NCI-H2196 (cell line): ENCODE results near the gene OTC.

Source experiments
- DNase-seq: peaks from one replicate; lab custom pipeline; 2025; ENCODE audit not compliant: unreplicated experiment; lab: John Stamatoyannopoulos, UW

OTC gene

GRCh38 chrX:38352362-38352761, at the start of gene OTC:
OTC (plus strand) TSS chrX:38352604; CDS start chrX:38352697, 93 bp downstream.
- no peak for DNase-seq

GRCh38 chrX:38304010-38304409, 48.4 kb upstream of the OTC start:
- no peak for DNase-seq

- no peak for DNase-seq
These were observed 46.4 kb upstream of the OTC start for GRCh38 chrX:38305971-38306370.

GRCh38 chrX:38311743-38312142, 40.7 kb upstream of the OTC start:
- no peak for DNase-seq

DNA sequence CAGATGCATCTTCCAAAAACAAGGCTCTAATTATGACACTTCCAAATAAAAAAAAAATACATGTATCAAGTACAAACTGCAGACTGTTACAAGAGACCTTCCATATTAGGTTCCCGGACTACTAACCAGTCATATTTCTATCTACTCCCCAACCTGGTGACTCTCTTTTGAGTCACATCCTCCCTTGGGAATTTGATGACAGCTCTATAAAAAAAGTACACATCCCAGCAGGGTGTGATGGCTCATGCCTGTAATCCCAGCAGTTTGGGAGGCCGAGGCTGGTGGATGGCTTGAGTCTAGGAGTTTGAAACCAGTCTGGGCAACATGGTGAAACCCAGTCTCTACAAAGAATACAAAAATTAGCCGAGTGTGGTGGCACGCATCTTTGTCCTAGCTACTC, 40.0 kb upstream of the OTC start:
- DNase-seq, result no peak

GRCh38 chrX:38313190-38313589, 39.2 kb upstream of the OTC start:
- no peak for DNase-seq

GRCh38 chrX:38315186-38315585, 37.2 kb upstream of the OTC start:
- no peak for DNase-seq

DNA sequence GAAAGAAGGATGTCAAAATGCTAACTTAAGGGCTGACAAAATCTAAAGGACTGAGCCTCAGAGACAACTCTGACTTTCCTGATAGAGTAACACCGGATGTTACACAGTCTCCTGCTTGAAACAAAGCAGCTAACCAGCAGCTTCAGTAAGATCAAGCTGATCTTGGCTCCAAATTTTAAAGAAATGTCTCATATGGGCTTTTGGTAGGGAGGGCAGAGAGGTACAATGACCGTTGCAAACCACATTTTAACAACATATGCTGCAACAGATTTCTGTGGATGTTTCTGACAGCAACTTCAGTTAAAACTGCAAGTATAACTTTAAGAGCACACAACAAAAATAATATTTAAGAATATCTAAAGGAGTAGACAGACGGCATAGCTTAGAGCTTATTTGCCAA, 34.2 kb upstream of the OTC start:
- DNase-seq, result no peak

- DNase-seq, result no peak
These were observed 33.8 kb upstream of the OTC start for GRCh38 chrX:38318606-38319005.

- no peak for DNase-seq
These were observed 31.6 kb upstream of the OTC start for GRCh38 chrX:38320819-38321218.

DNA sequence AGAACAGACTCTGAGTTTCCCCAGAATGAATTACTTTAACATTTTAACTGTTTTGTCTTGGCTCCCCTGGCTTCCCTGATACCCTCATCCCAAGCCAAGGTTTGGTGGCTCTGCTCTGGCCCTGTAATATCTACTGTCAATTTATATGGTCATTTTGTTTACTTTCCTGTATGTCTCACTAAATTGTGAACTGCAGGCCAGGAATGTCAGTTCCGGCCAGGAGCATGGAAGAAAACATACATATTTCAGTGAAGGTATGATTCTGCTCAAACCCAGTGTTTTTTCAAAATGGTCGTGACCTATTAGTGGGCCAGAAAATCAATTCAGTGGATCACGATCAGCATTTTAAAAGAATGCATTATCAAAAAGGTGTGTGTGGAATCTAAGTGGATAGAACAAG, 26.3 kb upstream of the OTC start:
- DNase-seq, result no peak

DNA sequence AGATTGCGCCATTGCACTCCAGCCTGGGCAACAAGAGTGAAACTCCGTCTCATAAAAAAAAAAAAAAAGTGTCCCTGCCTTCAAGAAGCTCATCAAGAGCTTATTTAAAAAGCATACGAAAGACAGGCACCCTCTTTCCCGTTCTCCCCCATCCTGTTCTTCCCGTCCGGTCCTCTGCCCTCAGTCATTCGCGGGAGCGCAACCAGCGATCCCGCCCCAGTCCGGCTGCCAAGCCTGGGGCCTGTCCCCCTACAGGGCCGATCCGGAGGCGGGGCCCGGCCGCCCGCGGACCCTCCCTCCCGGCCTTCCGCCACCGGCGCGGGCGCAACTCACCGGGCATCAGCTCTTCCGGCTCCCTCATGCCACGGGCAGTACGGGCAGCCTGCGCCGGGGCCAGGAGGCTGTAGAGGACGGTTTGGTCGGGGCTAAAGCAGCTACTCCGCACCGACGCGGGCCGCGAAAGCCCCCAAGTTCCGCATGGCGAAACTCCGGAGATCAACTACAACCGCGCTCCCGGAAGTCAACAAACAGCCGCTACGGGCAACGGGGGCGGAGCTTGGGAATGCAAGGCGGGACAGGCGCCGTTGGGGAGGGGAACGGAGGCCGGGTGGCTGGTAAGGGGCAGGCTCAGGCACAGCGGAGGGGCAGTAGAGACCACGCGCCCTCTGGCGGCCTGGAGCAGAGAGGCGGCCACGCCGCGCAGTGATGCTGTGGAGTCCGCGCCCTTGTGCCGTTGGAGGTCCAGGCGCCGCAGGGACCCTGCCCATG, 25.2 kb upstream of the OTC start, which contains the start of gene RPGR:
Gene RPGR, minus strand, starts transcription at position 503 of the 768 bp plus-strand sequence. Its CDS starts 142 bp downstream, at position 361.
- DNase-seq, result peak; percentile 79

GRCh38 chrX:38327775-38328081, 24.7 kb upstream of the OTC start:
- DNase-seq, result no peak

GRCh38 chrX:38332505-38332904, 19.9 kb upstream of the OTC start:
- no peak for DNase-seq

DNA sequence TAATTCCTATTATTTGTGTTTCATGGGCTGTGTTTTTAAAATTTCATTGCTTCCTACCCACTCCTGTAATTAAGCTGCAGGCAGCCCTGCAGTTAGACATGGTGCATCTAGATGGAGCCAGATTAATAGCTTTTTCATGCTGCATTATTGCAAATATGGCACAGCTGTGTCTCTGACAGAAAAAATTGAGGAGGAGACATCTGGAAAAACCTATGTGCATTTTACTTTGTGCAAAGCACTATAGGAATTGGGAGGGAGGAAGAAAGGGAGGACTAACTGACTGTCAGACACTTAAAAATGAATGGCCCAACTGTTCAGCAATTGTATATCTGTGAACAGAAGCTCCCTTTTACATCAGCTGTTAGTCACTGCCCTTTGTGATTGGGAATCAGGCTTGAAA, 17.0 kb upstream of the OTC start:
- DNase-seq, result no peak

DNA sequence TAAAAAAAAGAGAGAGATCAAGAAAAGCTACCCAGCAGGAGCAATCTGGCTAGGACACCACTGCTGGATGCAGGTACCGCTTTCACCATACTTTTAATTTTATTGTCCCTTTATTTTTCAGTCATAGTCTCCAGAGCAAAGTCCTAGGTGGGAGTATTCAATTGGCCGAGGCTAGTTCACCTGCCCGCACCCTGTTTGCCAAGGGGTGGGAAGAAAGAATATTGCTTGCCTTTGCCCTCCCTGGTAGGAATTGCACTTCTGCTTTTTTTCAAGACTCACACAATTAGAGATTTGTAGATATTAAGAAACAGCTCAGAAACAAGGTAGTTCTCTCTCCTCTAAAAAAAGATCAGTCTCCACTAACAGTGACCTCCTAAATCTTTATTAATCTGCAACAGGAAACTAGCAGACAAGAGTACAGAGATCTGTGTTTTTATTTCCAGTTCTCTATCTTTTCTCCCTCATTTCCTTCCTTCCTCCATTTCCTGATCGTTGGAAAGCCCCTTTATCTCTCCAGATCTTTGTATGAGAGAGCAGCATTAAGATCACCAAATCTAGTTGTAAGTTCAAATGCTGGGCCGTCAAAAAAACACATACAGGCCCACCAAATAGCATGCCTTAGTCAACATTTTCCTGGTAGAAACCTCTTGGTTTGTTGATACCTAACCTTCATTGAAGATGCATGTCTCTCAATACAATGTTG, 15.7 kb upstream of the OTC start:
- no peak for DNase-seq

- DNase-seq, result no peak
These were observed 11.0 kb upstream of the OTC start for GRCh38 chrX:38341442-38341841.

GRCh38 chrX:38342853-38343778, 9.3 kb upstream of the OTC start:
- DNase-seq, result no peak

GRCh38 chrX:38346150-38346549, 6.3 kb upstream of the OTC start:
- no peak for DNase-seq

- DNase-seq, result no peak
These were observed 5.3 kb upstream of the OTC start for GRCh38 chrX:38347136-38347535.

GRCh38 chrX:38351346-38351745, 1.1 kb upstream of the OTC start:
- DNase-seq, result no peak

DNA sequence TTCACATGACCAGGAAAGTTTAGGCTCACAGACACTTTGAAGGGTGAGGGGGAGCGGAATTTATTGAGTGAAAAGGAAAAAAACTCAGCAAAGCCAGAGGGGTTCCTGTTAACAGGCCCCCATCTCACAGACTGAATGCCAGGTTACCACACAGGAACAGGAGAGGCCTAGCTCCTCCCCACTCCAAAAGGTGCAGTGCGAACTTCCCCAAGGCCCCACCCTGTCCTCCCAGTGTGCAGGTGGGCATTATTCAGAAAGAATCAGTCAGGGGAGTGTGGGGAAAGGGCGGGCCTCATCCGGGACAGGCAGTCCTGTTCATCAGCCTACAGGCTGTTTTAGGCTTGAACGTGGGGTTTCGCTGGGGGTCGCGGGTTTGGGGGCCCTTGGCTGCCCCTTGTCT, 4.0 kb downstream of the OTC start:
- no peak for DNase-seq
